Lower lobe of right lung (tissue), 2 donors: ENCODE data around the gene RNF213. TPM values are rescaled to one million over a fixed set of nuclear protein-coding genes. Genes with fewer than 3 reads are reported as not detected.

ENCODE experiments used
- ATAC-seq, 2 donors: fragments of 200-7000 bp; cut with Tn5 transposase; one replicate each; pipeline ENCODE4 v1.9.1; 2020 to 2022; ENCODE audit warnings: mild to moderate bottlenecking in 2 of 2, moderate library complexity in 2 of 2
- DNase-seq: peaks from one replicate; pipeline ENCODE4 v3.0.0-alpha.2; 2020
- H3K27ac ChIP-seq: fragments of 200-600 bp; one replicate; pipeline ENCODE4 v1.8.0; 2022
- H3K27me3 ChIP-seq: fragments of 200-600 bp; one replicate; pipeline ENCODE4 v1.8.0; 2022; ENCODE audit warnings: low read depth
- H3K36me3 ChIP-seq: fragments of 200-600 bp; one replicate; pipeline ENCODE4 v1.8.0; 2022; ENCODE audit warnings: mild to moderate bottlenecking
- H3K4me1 ChIP-seq: fragments of 200-600 bp; one replicate; pipeline ENCODE4 v1.8.0; 2022
- H3K4me3 ChIP-seq: fragments of 200-600 bp; one replicate; pipeline ENCODE4 v1.8.0; 2022; ENCODE audit warnings: mild to moderate bottlenecking
- H3K9me3 ChIP-seq: fragments of 200-600 bp; one replicate; pipeline ENCODE4 v1.8.0; 2022
- CTCF ChIP-seq: fragments of 200-600 bp; IDR thresholded peaks from one replicate; pipeline ENCODE4 v1.8.0; 2022; ENCODE audit warnings: antibody characterized with exemption, mild to moderate bottlenecking
- intact Hi-C: fragments of 100-400 bp; cut with DNase I; formaldehyde crosslinking; loops from one replicate; pipeline ENCODE4 v1.11.0; 2022
- total RNA-seq: library from RNA; stranded (reverse); fragmentation: NEBNext Ultra II Directional; extraction: Animal tissue kit (Norgen Biotek cat#: 25700); gene quantifications from one replicate; pipeline ENCODE4 v1.2.1, GENCODE V29; 2021
- donor health status: DM: no; HTN: yes; CAD: no; lungs with severe emphysema.

Gene RNF213
- total RNA-seq, 1 donor from 2014 or later = 300 TPM

GRCh38 chr17:80318166-80318565, 57.5 kb downstream of the RNF213 start:
- H3K27ac ChIP-seq = no peak overlapping the region
- H3K4me1 ChIP-seq = no peaks in the 10 kb centered on the region
- TF ChIP-seq CTCF = no peak
- ATAC-seq (no peak), DNase-seq (no peak)
- H3K9me3 ChIP-seq = no peaks in the 10 kb centered on the region
- peaks cover 76% of the 10 kb centered on the region for H3K36me3 ChIP-seq
- no peak overlapping the region for H3K4me3 ChIP-seq
- intact Hi-C loops = no loop called here
- H3K27me3 ChIP-seq = no peaks in the 10 kb centered on the region

GRCh38 chr17:80319262-80319998, 58.8 kb downstream of the RNF213 start:
- no peak for DNase-seq
- H3K9me3 ChIP-seq = no peaks in the 10 kb centered on the region
- H3K4me3 ChIP-seq = no peak overlapping the region
- ATAC-seq = no peak
- H3K27ac ChIP-seq = no peak overlapping the region
- no peak for TF ChIP-seq CTCF
- H3K4me1 ChIP-seq = no peaks in the 10 kb centered on the region
- intact Hi-C loops = no loop called here
- H3K36me3 ChIP-seq = peaks cover 85% of the 10 kb centered on the region
- no peaks in the 10 kb centered on the region for H3K27me3 ChIP-seq

- no peaks in the 10 kb centered on the region for H3K27me3 ChIP-seq
- ATAC-seq (no peak), DNase-seq (no peak)
- no peak overlapping the region for H3K4me3 ChIP-seq
- no peak for TF ChIP-seq CTCF
- no peak overlapping the region for H3K27ac ChIP-seq
- no peaks in the 10 kb centered on the region for H3K9me3 ChIP-seq
- intact Hi-C loops = no loop called here
- no peaks in the 10 kb centered on the region for H3K4me1 ChIP-seq
- H3K36me3 ChIP-seq = peaks cover 91% of the 10 kb centered on the region
Observed at GRCh38 chr17:80319999-80320344, 59.3 kb downstream of the RNF213 start.

- TF ChIP-seq CTCF = no peak
- H3K27me3 ChIP-seq = no peaks in the 10 kb centered on the region
- DNase-seq (no peak), ATAC-seq (no peak)
- H3K27ac ChIP-seq = no peak overlapping the region
- no peaks in the 10 kb centered on the region for H3K4me1 ChIP-seq
- H3K36me3 ChIP-seq = peaks cover 96% of the 10 kb centered on the region
- no peaks in the 10 kb centered on the region for H3K9me3 ChIP-seq
- H3K4me3 ChIP-seq = no peak overlapping the region
- intact Hi-C loops = no loop called here
Observed at GRCh38 chr17:80320496-80320895, 59.8 kb downstream of the RNF213 start.

- Histone ChIP-seq H3K4me3 (no peak overlapping the region), H3K27ac (no peak overlapping the region), H3K36me3 (peaks cover 99% of the 10 kb centered on the region), H3K4me1 (no peaks in the 10 kb centered on the region), H3K27me3 (no peaks in the 10 kb centered on the region), H3K9me3 (no peaks in the 10 kb centered on the region)
- no peak for TF ChIP-seq CTCF
- DNase-seq (no peak), ATAC-seq (no peak)
- intact Hi-C loops = no loop called here
Observed at GRCh38 chr17:80322864-80323263, 62.2 kb downstream of the RNF213 start.
